ENCODE measurements around the gene MTHFR. TPM values are rescaled to one million over a fixed set of nuclear protein-coding genes. Genes with fewer than 3 reads are reported as not detected.

Gene MTHFR
- total RNA-seq, 1 donor from 2014 or later = 27.6 TPM

Small RNA genes lying within 50 kb of the gene (small RNA-seq; reads per million reads assigned to genes)
- not detected for gene RF02156
- not detected for gene RF02157
- gene RF02158 = not detected

Other genes starting within 250 kb of the MTHFR start
- 2.7 TPM for gene FBXO2, start 151.5 kb downstream of the MTHFR start, total RNA-seq
- gene FBXO44, start 151.1 kb downstream of the MTHFR start, total RNA-seq = 30.3 TPM
- gene FBXO6, start 141.8 kb downstream of the MTHFR start, total RNA-seq = 7.6 TPM
- 43.4 TPM for gene MAD2L2, start 124.8 kb downstream of the MTHFR start, total RNA-seq
- gene DRAXIN, start 114.3 kb downstream of the MTHFR start, total RNA-seq = 107 TPM
- 4.2 TPM for gene AGTRAP, start 69.8 kb downstream of the MTHFR start, total RNA-seq
- not detected for gene C1orf167, start 43.8 kb downstream of the MTHFR start, total RNA-seq
- gene CLCN6, start 227 bp upstream of the MTHFR start, total RNA-seq = 15.6 TPM
- gene NPPA, start 41.8 kb upstream of the MTHFR start, total RNA-seq = 0.47 TPM
- 0.47 TPM for gene NPPB, start 53.0 kb upstream of the MTHFR start, total RNA-seq
- 18.6 TPM for gene KIAA2013, start 120.5 kb upstream of the MTHFR start, total RNA-seq
- gene PLOD1, start 128.8 kb upstream of the MTHFR start, total RNA-seq = 23.9 TPM
- gene MFN2, start 174.5 kb upstream of the MTHFR start, total RNA-seq = 35.1 TPM
- gene MIIP, start 213.5 kb upstream of the MTHFR start, total RNA-seq = 29.0 TPM

Measured in occipital lobe (tissue), 2 donors.